H1 (cell line): ENCODE results near the gene CASZ1. TPM values are rescaled to one million over a fixed set of nuclear protein-coding genes. Genes with fewer than 3 reads are reported as not detected.

Source experiments
- CEBPB ChIP-seq: IDR thresholded peaks from 2 replicates; pipeline ENCODE4 v1.6.1; 2012; ENCODE audit warnings: low read depth, low read length
- CREB1 ChIP-seq: IDR thresholded peaks from 2 replicates; pipeline ENCODE4 v1.6.1; 2012; ENCODE audit warnings: inconsistent platforms
- SIN3A ChIP-seq, 2 experiments: IDR thresholded peaks in 1 of 2; conservative IDR thresholded peaks in 1 of 2; 2 replicates each; pipeline ENCODE4 v1.6.1; 2011 to 2012; ENCODE audit warnings: low read length in 2 of 2, improper control_type of control experiment in 1 of 2, low read depth in 1 of 2, mild to moderate bottlenecking in 1 of 2
- SIRT6 ChIP-seq: IDR thresholded peaks from one replicate; pipeline ENCODE4 v1.7.1; 2012; ENCODE audit warnings: low read length, inconsistent platforms
- SIX5 ChIP-seq: IDR thresholded peaks from 2 replicates; pipeline ENCODE4 v1.6.1; 2011; ENCODE audit warnings: mild to moderate bottlenecking, low read depth, low read length
- SP4 ChIP-seq: IDR thresholded peaks from 2 replicates; pipeline ENCODE4 v1.6.1; 2012; ENCODE audit warnings: low read length, inconsistent platforms
- TCF12 ChIP-seq: IDR thresholded peaks from 2 replicates; pipeline ENCODE4 v1.6.1; 2011; ENCODE audit warnings: low read depth, mild to moderate bottlenecking, low read length
- polyA plus RNA-seq, 7 experiments: library from polyadenylated mRNA; depleted of rRNA in 3 of 7; stranded (reverse) in 5 of 7; unstranded in 2 of 7; fragments of >200 nt in 5 of 7; fragments of 200-250 nt in 2 of 7; gene quantifications; 1 replicate in 5 of 7; 2 replicates in 1 of 7; 4 replicates in 1 of 7; pipeline versions ENCODE4 v1.2.1 to v1.2.3, GENCODE V29; 2011 to 2013; ENCODE audit warnings: missing spikeins in 2 of 7, mixed read lengths in 2 of 7
- total RNA-seq: library from RNA; stranded (reverse); fragmentation: NEBNext Ultra II Directional; extraction: Animal tissue kit (Norgen Biotek cat#: 25700); gene quantifications from 2 replicates; pipeline ENCODE4 v1.2.1, GENCODE V29; 2021
- TF ChIP-seq, protein P1 (sequence below): IDR thresholded peaks from 2 replicates; pipeline ENCODE4 v1.6.1; 2011; ENCODE audit warnings: low read length, improper control_type of control experiment

The CASZ1 gene
- total and polyA plus RNA-seq, 2 of the 8 experiments (the other 6 are each of a cell fraction or from before 2014, with no cell fraction given) = 4.4 to 7.7 TPM

DNA sequence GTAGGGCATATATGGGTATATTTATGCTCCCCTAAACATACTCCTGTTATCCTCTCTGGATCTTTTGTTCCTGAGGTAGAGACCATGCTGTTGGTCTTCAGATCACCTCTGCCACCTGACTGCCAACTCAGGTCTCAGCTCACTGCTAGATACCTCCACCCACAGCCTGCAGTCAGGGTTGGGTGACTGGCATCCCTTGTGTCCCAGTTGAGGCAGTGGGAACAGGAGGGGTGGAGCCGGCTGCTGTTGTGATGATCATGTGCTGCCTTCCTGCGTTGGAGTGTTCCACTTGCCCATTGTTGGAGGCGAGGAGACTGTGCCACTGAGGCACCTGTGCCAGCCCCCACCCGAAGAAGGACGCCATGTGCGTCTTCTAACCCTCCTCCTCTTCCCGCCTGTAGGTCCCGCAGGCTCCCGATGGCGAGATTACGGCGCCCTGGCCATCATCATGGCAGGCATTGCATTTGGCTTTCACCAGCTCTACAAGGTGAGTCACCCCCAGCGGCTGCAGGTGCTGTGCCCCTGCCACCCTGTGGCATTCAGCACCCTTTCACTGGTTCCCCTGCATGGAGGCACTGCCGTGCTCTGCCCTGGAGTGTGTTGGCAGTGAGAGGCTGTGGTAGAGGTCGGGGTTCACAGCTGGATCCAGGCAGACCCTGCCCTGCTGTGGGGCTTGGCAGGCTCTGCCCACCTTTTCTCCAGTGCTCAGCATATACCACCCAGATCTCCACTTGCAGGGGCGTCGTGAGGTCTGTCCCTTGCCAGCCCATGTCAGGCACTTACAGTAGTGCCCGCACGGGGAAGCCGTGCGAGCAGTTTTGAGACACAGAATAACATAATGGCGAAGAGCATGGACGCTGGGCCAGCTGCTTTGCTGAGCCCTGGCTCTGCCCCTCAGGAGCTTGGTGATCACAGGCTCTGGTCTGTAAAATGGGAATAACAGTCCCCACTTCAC, 178.2 kb downstream of the CASZ1 start (continued):
- TF ChIP-seq, protein P1, sequence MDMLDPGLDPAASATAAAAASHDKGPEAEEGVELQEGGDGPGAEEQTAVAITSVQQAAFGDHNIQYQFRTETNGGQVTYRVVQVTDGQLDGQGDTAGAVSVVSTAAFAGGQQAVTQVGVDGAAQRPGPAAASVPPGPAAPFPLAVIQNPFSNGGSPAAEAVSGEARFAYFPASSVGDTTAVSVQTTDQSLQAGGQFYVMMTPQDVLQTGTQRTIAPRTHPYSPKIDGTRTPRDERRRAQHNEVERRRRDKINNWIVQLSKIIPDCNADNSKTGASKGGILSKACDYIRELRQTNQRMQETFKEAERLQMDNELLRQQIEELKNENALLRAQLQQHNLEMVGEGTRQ = no peak
- TF ChIP-seq SIX5 (no peak), CREB1 (no peak), SIRT6 (no peak), SP4 (no peak), SIN3A (conservative IDR thresholded peaks at IDR 0.05 in 1 of 2, IDR thresholded peaks at IDR 0.05 in 1 of 2; ENCODE audit: low read depth in 1 of 2, low read length in 2 of 2) (no peak), CEBPB (no peak), TCF12 (no peak)
